Right atrium auricular region (tissue), 2 donors: ENCODE data around the gene LIPT2. TPM values are rescaled to one million over a fixed set of nuclear protein-coding genes. Genes with fewer than 3 reads are reported as not detected.

ENCODE experiments used
- DNase-seq: peaks from one replicate; pipeline ENCODE4 v3.0.0-alpha.2; 2019; ENCODE audit warnings: low spot score
- H3K27ac ChIP-seq, 2 donors: fragments of 200-600 bp; sonication (generic); 1 replicate in 1 of 2; 2 replicates in 1 of 2; pipeline ENCODE4 v1.5.1; 2016 to 2019
- H3K27me3 ChIP-seq, 2 donors: fragments of 200-600 bp; sonication (generic); one replicate each; pipeline versions ENCODE4 v1.5.1 to v1.6.0; 2017 to 2019
- H3K36me3 ChIP-seq: fragments of 200-600 bp; sonication (generic); one replicate; pipeline ENCODE4 v1.5.1; 2016
- H3K4me1 ChIP-seq, 2 donors: fragments of 200-600 bp; sonication (generic); one replicate each; pipeline versions ENCODE4 v1.5.1 to v1.6.0; 2017 to 2019
- H3K4me3 ChIP-seq, 2 donors: fragments of 200-600 bp; sonication (generic); 1 replicate in 1 of 2; 2 replicates in 1 of 2; pipeline ENCODE4 v1.5.1; 2017 to 2019; ENCODE audit warnings: mild to moderate bottlenecking in 1 of 2, moderate library complexity in 1 of 2
- H3K9me3 ChIP-seq, 2 donors: fragments of 200-600 bp; sonication (generic); one replicate each; pipeline ENCODE4 v1.5.1; 2019
- CTCF ChIP-seq, 2 donors: fragments of 200-600 bp; sonication (generic); IDR thresholded peaks; one replicate each; pipeline ENCODE4 v1.5.1; 2019; ENCODE audit warnings: antibody characterized with exemption in 2 of 2
- total RNA-seq, 2 donors: library from RNA; depleted of rRNA; stranded (reverse); fragments of >200 nt; gene quantifications; one replicate each; pipeline ENCODE4 v1.1.0, GENCODE V29; 2016

Gene LIPT2
- total RNA-seq, 2 donors from 2014 or later: 2.9 to 4.8 TPM

DNA sequence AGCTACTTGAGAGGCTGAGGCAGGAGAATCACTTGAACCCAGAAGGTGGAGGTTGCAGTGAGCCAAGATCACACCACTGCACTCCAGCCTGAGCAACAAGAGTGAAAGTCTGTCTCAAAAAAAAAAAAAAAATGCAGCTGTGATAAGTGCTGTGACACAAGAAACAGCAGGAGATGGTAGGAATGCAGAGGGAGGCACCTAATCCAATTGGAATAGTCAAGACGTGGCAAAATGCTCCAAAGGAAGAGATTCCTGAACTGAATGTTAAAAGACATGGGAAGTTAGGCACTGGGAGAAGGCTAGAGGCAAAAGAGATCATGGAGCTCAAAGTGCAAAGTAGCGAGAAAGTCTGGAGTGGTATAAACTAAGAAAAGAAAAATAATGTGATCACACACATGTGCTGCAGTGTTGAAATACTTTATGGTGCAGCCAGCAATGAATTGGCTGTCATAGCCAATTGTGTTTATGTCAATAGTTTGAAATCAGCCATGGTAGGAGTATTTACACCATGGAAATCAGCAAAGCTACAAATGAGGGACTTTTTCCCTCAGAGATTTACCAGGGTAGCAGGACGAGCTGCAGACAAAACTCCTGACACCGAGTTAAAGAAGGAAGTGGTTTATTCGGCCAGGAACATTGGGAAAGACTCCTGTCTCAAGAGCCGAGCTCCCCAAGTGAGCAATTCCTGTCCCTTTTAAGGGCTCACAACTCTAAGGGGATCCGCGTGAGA is 40.9 kb upstream of the LIPT2 start:
- no peaks in the 10 kb centered on the region for H3K36me3 ChIP-seq
- no peaks in the 10 kb centered on the region for H3K27me3 ChIP-seq
- no peaks in the 10 kb centered on the region for H3K9me3 ChIP-seq
- no peak overlapping the region for H3K27ac ChIP-seq
- H3K4me3 ChIP-seq: no peak overlapping the region
- no peaks in the 10 kb centered on the region for H3K4me1 ChIP-seq
- DNase-seq: no peak
- no peak for TF ChIP-seq CTCF (IDR thresholded peaks at IDR 0.05)

- H3K36me3 ChIP-seq: no peaks in the 10 kb centered on the region
Observed at GRCh38 chr11:74533421-74533820, 39.9 kb upstream of the LIPT2 start.

GRCh38 chr11:74532501-74533246 is 39.1 kb upstream of the LIPT2 start:
- H3K27ac ChIP-seq: no peak overlapping the region
- DNase-seq: no peak
- H3K36me3 ChIP-seq: no peaks in the 10 kb centered on the region
- H3K4me1 ChIP-seq: no peaks in the 10 kb centered on the region
- no peaks in the 10 kb centered on the region for H3K27me3 ChIP-seq
- no peaks in the 10 kb centered on the region for H3K9me3 ChIP-seq
- TF ChIP-seq CTCF (IDR thresholded peaks at IDR 0.05): no peak
- H3K4me3 ChIP-seq: no peak overlapping the region

More at GRCh38 chr11:74533421-74533820, 39.9 kb upstream of the LIPT2 start:
- no peaks in the 10 kb centered on the region for H3K27me3 ChIP-seq
- H3K9me3 ChIP-seq: no peaks in the 10 kb centered on the region
- H3K27ac ChIP-seq: no peak overlapping the region
- no peak for TF ChIP-seq CTCF (IDR thresholded peaks at IDR 0.05)
- H3K4me1 ChIP-seq: no peaks in the 10 kb centered on the region
- no peak for DNase-seq
- no peak overlapping the region for H3K4me3 ChIP-seq

GRCh38 chr11:74524978-74525377 is 31.5 kb upstream of the LIPT2 start:
- Histone ChIP-seq H3K36me3 (no peaks in the 10 kb centered on the region), H3K9me3 (no peaks in the 10 kb centered on the region), H3K27me3 (no peaks in the 10 kb centered on the region), H3K27ac (no peak overlapping the region), H3K4me3 (no peak overlapping the region), H3K4me1 (no peaks in the 10 kb centered on the region)
- DNase-seq: no peak
- no peak for TF ChIP-seq CTCF (IDR thresholded peaks at IDR 0.05)

- Histone ChIP-seq H3K4me1 (no peaks in the 10 kb centered on the region), H3K36me3 (no peaks in the 10 kb centered on the region), H3K27ac (no peak overlapping the region), H3K27me3 (no peaks in the 10 kb centered on the region), H3K4me3 (no peak overlapping the region), H3K9me3 (no peaks in the 10 kb centered on the region)
- no peak for DNase-seq
- no peak for TF ChIP-seq CTCF (IDR thresholded peaks at IDR 0.05)
Observed at GRCh38 chr11:74524501-74524900, 31.0 kb upstream of the LIPT2 start.
